GM21447 (cell line): ENCODE results near the gene EPG5.

Experiments used
- ATAC-seq: cut with Tn5 transposase; IDR thresholded peaks from one replicate; pipeline ENCODE4 v1.9.1; 2021; ENCODE audit not compliant: unreplicated experiment

Gene EPG5

DNA sequence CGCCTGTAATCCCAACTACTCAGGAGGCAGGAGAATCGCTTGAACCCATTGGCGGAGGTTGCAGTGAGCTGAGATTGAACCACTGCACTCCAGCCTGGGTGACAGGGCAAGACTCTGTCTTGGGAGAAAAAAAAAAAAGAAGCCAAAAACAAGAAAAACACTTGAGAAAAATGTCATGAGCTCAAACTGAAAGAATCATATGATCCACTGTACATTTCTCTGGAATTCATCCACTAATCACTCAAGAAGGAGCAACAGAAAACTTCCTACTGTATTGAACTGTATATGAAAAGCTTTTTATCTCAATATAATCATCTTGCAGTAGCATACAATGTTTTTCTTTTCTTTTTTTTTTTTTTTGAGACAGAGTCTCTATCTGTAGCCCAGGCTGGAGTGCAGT is 40.4 kb downstream of the EPG5 start:
- no peak for ATAC-seq

DNA sequence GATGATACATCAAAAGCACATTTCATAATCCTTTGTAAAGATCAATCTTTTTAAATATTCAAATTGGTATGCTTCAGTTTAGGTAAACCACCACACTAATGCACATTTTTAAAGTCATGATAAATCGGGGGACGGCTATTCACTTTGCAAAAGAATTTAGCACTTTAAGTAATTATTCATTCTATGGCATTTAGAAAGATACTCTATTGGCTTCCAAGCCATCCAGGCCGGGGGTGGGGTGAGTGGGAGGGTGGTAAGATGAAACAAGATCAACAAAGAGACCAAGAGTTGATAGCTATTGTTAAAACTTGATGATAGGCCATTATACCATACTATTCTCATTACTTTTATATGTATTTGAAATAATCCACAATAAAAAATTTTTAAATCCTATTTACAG is 41.0 kb downstream of the EPG5 start:
- no peak for ATAC-seq

DNA sequence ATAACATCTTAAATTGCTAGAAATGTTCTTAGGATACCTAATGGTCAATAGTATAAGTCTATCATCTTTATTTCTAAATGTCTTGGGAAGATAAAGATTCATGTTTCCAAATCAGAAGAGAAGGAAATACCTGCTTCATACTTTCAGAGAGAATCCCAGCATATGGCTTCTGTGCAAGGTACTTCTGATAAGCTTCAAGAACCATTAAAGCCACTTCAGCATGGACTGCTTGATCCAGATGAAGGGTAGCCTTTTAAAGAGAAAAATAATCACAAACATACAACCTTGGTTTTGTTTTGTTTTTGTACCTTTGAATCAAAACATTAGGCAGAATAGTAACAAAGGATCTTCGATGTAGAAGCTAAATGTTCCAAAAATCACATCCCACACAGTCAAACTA is 44.0 kb downstream of the EPG5 start:
- no peak for ATAC-seq

DNA sequence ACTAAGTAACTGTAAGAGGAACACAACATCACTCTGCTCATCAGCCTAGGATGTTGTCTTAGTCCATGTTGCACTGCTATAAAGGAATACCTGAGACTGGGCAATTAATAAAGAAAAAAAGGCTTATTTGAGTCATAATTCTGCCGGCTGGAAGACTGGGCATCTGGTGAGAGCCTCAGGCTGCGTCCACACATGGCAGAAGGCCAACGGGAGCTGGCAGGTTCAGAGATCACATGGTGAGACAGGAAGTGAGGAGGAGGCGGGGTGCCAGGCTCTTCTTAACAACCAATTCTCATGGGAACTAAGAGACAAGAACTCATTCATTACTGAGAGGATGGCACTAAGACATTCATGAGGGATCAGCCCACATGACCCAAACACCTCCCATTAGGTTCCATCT is 46.8 kb downstream of the EPG5 start:
- no peak for ATAC-seq

DNA sequence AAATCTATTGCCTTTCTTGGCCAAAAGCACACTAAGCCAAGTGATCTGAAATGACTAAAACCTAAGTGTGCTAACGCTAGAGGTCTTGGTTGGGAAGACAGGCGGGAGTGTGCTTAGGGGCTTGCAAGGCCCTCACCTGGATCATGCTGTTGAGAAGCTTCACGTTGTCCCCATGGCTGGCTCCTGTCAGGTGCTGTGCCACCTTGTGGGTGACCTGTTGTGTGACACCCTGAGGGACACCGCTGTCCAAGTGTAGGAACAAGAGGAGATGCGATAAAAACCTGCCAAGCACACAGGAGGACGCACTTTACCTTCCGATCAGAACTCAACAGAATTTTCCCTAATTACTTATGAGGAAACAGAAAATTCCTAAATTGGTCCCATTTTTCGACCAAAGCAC is 50.8 kb downstream of the EPG5 start:
- no peak for ATAC-seq

DNA sequence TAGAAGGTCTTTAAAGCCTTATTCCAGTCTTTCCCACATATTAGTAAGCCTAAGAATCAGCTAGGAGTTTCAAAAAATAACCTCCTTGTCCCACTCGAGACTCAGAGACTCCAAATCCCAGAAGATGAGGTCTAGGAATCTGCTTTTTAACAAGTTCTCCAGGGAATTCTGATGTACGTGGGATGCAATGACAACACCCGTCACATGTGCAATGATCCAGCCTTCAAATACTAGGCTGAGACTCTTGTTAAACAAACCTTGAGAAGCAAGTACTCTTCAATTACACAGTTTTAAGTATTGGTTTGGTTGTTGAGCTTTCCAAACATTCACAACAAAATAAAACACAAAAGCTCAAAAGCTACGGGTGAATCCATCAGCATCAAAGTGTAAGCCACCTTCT is 53.9 kb downstream of the EPG5 start:
- ATAC-seq = no peak

DNA sequence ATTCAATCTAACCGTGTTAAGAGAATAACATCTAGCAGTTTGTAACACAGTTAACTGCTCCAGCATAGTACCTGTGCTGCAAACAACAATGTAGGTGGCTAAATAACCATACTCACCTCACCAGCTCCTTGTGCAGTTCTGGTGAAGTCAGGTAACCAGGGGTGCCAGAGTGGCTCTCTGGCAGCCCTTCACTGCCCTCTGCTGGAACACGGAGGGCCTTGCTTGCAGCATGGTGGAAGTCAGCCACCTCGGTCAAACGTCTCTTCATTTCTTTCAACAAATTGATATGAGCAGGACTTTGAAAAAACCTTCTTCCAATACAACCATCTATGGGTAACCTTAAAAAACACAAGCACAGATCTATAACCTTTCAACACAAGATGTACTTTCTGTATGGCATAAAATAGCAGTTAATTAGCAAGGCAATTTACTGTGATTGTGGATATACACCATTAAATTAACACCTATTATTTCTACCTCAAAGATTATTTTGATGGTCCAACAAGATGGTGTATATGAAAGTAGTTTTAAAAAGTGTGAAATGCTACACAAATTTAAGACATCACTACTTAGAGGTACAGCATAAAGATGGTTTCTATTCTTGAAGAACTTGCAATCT is 56.6 kb downstream of the EPG5 start:
- ATAC-seq = no peak

DNA sequence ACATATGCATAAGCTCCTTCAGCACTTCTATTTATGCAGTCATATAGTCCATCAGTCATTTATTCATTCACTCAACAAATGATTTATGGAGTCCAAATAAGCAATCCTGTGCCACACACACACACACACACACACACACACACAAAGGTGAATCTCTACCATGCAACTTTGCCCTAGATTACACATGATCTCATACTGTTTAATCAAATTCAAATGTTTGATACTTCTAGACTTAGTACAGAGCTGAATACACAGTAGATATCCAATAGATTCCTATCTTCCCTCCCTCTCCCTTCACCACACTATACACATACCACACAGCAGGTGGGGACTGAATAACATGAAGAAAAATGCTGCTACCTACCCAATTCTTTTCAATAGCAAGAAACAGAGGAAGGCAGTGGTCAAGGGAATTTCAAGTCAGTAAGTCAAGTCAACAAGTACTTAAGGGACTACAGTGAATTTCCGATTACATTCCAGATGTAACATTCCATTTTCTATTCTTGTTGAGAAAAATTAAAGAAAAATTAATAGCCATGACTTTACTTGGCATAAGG is 65.4 kb downstream of the EPG5 start:
- no peak for ATAC-seq

DNA sequence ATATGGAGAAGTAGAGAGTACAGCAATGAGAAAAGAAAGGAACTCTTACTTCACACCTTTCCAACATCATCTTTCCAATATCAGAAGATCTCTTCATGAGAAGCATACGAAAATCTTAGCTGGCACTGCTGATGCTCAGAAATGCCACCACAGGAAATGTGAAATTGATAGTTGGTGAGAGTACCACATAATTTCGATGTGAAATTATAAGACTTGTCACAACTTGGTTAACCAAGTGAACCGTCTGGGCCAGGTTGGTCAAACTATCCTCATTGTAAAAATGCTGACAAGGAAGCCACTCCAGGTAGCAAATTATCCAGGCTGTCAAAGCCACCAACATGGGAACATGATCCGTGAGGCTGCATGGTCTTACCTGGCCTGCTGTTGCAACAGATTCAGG is 66.5 kb downstream of the EPG5 start:
- no peak for ATAC-seq

DNA sequence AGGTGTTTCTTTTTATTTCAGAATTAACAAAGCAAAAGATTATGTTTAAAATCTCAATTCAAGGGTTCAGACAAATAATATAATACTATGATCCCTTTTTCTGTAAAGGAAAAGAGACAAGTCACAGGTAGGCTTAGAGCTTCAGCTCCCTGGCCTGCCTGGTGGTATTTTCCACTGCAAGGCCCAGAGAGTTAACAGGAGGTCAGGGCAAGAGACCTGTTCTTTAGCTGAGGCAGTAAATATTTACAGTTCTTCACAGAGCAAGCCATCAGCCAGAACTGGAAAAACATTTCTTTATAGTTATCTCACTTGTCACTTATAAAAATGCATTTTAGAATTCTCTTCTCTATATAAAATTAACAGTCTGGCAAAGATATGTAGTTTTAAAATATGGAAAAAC is 70.1 kb downstream of the EPG5 start:
- ATAC-seq = no peak

DNA sequence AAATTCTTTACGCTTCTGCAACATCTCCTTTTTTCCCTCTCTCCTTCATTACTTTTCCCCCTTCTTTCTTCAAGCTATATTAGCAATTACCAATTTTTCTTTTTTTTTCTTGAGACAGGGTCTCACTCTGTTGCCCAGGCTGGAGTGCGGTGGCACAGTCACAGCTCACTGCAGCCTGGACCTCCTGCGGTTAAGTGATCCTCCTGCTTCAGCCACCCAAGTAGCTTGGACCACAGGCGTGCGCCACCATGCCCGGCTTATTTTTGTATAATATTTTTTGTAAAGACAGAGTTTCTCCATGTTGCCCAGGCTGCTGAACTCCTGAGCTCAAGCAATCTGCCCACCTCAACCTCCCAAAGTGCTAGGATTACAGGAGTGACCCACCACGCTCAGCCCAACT is 70.7 kb downstream of the EPG5 start:
- ATAC-seq = no peak

DNA sequence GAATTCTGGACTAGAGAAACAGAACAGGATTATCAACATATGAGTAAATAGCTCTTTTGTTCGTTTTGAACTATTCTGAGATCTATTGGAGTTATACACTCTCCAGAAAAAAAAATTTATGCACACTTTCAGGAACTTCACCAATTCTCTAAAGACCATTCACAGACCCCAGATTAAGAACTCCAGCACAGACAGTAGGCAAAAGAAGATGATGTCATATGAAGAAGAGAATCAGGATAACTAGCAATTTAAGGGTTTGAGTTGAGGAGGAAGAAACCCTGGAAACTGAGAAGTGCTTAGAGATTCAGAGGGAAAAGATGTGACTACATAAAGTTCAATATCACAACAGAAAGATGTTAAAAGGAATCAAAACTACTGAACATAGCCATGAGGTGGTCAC is 71.8 kb downstream of the EPG5 start:
- no peak for ATAC-seq

DNA sequence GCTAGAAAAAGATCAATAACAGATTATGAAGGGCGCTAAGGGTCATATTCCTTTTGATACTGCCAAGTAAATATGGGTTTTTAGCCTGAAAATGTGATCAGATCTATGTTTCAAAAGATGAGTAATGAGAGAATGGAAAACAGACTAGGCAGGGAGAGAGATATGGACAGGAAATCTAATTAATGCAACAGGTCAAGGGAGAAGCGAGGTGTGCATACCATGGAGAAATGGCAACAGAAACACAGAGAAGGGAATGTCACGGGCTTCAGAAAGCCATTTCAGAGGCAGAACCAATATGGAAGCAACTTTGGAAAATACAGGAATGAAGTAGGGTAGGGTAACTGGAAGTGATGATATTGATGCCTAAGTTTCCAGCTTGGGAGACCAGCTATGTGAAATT is 72.3 kb downstream of the EPG5 start:
- no peak for ATAC-seq

DNA sequence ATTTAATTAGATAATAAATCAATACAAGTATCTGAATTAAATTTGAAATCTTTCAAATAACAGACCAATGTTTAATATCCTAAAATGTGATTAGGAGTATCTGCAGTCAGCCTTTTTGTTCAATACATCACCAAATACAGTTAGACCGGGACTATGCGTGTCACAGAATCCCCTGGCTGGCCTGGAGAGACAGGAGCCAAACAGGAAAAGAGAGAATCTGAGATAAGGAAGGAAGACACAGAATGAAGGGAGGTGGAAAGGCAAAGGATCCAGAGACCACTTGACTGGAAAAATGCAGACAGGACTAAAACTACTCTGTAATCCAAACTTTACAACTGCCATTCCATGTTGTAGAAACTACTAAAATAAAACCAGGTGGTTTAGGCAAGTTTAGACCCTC is 75.3 kb downstream of the EPG5 start:
- ATAC-seq = no peak

DNA sequence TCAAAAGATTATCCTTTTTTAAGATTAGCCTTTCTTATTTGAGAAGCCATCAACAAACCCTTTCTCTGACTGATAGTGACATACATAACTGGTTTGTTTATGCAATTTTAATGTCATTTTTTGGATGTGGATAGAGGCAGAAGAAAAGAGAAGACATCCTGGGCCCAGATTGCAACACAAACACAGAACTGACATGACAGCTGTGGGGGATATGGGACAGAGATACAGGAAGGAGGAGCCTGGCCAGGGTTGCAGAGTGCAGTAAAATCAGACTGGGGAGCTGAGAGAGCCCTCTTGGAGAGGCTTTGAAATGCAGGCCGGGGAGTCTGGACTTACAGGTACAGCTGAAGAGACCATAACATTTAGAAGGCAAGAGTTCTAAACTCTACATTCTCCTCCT is 76.5 kb downstream of the EPG5 start:
- no peak for ATAC-seq

DNA sequence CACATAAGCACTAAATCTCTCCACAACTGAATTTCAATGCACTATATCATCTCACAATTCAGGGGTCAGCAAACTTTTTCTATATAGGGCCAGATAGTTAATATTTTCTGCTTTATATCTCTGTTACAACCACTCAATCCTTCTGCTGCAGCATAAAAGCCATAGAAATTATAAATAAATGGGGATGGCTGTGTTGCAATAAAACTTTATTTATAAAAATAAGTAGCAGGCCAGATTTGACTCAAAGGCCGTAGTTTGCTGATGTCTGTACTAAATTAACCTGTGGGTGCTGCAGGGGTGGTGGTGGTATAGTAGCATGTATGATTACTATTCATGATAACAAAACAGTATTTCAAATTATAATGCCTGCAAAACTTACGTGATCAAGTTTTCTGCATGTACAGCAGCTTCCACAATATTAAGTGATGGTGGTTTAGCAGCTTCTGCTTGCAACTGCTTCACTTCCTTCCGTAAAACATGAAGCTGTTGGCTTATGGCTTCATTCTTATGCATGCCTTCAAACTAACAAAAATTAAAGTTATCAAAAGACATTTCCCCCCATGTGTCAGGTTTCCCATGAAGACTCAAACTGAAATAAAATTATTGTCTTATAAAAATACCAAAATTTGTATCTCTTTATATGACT is 77.6 kb downstream of the EPG5 start:
- no peak for ATAC-seq

DNA sequence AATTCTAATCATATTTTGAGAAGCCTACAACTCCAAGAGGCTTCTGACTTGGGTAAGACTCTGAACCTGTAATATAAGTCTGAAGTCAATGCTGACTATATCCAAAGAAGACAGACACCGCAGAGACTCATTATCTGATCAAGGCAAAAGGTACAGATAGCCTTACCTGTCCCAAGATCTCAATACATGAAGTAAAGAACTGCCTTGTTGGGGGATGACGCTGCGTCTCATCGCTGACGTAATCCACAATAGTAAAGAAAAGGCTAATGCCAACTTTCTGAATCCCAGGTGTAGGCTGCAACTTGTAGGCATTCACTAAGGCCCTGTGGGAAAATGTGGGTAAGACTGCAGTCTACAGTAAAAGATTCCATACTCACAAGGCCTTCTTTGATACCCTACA is 79.5 kb downstream of the EPG5 start:
- no peak for ATAC-seq

DNA sequence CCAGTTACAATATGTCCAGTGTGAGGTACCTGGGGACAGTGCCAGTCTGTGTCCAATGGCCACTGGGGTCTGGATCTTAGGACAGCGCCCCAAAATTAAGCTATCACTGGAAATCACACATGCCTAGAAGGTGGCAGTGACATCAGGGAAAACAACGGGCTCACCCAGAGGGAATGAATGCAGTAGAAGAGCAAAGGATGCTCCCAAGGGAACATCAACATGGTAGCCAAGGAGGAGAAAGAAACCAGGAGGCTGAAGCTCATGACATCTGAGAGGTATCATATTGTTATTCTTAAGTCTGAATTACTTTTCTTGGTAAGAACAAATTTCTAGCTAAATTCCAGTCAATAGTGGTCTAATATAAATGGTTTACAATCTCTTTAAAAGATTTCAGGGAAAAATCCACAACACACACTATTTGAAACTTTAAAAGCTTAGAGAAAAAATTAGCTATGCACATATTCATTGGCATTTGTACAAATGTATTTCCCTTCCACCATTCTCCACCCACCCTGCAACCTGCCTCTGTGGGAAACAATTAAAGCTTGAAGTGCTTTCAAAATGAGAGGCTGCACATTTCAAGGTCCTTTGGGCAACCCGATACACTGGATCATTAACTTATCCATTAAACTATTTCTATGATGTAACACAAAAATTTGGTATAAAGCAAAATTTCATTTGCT is 86.1 kb downstream of the EPG5 start:
- no peak for ATAC-seq

DNA sequence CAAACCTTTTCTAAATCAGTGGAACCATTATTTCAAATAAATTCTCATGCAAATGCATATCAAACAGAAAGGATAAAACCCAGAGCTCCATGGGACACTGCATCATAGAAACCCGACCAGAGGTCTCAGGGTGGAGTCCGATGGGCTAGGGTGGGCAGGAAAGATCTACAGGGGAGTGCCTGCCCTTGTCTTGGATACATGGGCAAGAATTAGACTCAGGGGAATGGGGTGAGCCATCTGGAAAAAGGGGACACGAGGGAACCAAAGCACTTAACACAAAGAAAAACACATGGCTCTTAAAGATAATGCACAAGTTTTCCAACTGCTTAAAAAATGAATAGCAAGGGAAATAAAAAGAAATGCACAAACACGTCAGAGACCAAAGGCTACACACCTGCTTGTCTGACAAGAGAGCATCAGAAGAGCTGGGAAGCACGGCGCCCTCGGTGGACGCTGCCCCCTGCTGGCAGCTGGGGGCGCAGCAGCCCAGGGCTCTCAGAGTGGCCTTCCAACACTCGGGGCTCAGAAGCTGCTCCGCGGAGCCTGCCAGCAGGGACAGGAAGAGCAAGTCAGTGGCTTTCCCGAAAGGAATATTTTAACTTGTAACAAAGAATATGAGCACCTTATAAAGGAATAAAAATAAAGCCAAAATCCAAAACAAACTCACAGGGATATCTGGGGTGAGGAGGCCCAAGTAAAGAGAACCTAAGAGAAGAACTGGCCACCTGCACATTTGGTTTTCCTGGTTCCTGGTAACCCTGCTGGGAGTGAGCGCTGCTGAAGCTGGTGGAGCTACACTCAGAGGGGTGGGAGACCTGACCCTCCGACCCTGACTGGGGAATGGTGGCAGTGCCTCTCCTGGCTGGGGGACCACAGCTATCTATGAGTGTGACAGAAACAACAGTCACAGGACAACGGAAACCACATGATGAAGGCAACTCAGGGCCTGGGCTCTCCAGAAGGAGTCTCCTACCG is 87.2 kb downstream of the EPG5 start:
- ATAC-seq = peak; percentile 79

DNA sequence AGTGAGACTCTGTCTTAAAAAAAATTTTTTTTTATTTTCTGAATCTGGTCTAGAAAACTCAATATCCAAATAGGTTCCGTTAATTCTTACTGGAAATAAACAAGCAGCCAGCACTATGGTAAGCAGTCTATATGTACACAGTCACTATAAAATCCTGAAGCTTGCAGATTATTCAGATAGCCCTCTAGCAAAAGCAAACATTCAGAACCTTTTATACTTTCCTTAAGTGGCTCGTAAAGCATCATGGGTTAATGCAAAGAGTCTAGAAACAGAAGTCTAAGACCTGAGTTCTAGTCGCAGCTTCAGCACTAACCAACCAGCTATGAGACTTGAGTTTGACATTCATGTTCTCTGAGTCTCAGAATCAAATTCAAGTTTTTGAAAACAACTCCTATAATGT is 89.7 kb downstream of the EPG5 start:
- no peak for ATAC-seq

DNA sequence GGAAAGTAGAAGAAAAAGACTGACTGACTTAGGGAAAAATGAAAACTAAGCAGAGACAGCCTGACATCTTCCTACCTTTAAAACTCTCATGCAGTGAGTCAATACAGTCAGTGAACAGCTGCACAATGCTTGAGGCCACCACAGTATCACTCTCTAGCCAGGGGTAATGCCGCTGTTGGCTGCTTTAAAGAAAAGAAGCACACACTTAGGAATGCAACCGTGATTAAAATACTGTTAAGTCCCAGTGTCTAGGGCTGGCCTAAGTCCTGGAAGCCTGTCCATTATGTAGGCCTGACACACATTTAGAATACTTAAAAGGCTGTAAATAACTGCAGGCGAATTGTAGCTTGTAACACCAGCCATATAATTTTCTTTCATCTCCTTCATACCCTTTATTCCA is 91.0 kb downstream of the EPG5 start:
- ATAC-seq = no peak
